Tibial artery (tissue), 4 donors: ENCODE data around the gene MAZ.

Experiments
- DNase-seq, 2 donors: peaks; one replicate each; pipeline ENCODE4 v3.0.0-alpha.2; 2019
- H3K27ac ChIP-seq, 2 donors: fragments of 200-600 bp; sonication (generic) in 1 of 2; 1 replicate in 1 of 2; 2 replicates in 1 of 2; pipeline ENCODE4 v1.5.1; 2018 to 2019; ENCODE audit warnings: mild to moderate bottlenecking in 1 of 2
- H3K27me3 ChIP-seq, 2 donors: fragments of 200-600 bp; sonication (generic) in 1 of 2; one replicate each; pipeline versions ENCODE4 v1.5.1 to v1.6.0; 2016 to 2019
- H3K36me3 ChIP-seq, 3 donors: fragments of 200-600 bp; sonication (generic) in 2 of 3; one replicate each; pipeline ENCODE4 v1.5.1; 2016 to 2019; ENCODE audit warnings: mild to moderate bottlenecking in 2 of 3
- H3K4me1 ChIP-seq, 4 donors: fragments of 200-600 bp; sonication (generic) in 2 of 4; 1 replicate in 3 of 4; 2 replicates in 1 of 4; pipeline ENCODE4 v1.5.1; 2016 to 2019
- H3K4me3 ChIP-seq, 2 donors: fragments of 200-600 bp; sonication (generic) in 1 of 2; 1 replicate in 1 of 2; 2 replicates in 1 of 2; pipeline ENCODE4 v1.5.1; 2018 to 2019; ENCODE audit warnings: mild to moderate bottlenecking in 2 of 2
- H3K9me3 ChIP-seq, 3 donors: fragments of 200-600 bp; sonication (generic) in 1 of 3; one replicate each; pipeline ENCODE4 v1.5.1; 2016 to 2019
- intact Hi-C: fragments of 100-400 bp; cut with DNase I; formaldehyde crosslinking; loops from one replicate; pipeline ENCODE4 v1.15.0; 2023; ENCODE audit warnings: low total_unique reads
- TF ChIP-seq, protein P1 (sequence below), 2 experiments: fragments of 200-600 bp in 1 of 2; fragments of 450-650 bp in 1 of 2; IDR thresholded peaks; one replicate each; pipeline ENCODE4 v1.5.1; 2017 to 2019; ENCODE audit warnings: antibody characterized with exemption in 2 of 2, mild to moderate bottlenecking in 1 of 2, moderate library complexity in 1 of 2

The MAZ gene

DNA sequence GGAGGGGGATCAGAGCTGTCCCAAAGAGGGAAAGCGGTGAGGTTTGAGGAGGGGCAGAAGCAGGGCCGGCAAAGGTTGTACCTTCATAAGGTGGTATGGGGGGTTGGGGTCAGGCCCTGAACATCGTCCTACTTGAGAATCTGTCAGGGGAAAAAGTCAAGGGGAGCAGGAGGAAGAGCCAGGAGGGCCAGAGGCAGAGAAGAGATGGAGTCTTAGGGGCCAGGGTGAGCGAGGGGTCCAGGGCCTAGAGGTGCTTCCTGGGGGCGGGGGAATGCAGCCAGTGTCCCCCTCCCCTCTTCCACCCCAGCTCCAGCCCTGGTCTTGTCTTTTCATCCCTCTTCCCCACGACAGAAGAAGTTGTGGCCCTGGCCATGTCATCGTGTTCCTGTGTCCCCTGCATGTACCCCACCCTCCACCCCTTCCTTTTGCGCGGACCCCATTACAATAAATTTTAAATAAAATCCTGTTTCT, 4.4 kb downstream of the MAZ start:
- Histone ChIP-seq H3K9me3 (no peaks in the 10 kb centered on the region), H3K27ac (peak overlapping the region; percentile 90 to 97), H3K4me3 (peak overlapping the region; percentile 79 to 86), H3K27me3 (no peaks in the 10 kb centered on the region), H3K36me3 (peaks cover 11 to 21% (median 13%) of the 10 kb centered on the region in 3 donors), H3K4me1 (peaks cover 18 to 74% (median 62%) of the 10 kb centered on the region in 4 donors)
- TF ChIP-seq, protein P1, sequence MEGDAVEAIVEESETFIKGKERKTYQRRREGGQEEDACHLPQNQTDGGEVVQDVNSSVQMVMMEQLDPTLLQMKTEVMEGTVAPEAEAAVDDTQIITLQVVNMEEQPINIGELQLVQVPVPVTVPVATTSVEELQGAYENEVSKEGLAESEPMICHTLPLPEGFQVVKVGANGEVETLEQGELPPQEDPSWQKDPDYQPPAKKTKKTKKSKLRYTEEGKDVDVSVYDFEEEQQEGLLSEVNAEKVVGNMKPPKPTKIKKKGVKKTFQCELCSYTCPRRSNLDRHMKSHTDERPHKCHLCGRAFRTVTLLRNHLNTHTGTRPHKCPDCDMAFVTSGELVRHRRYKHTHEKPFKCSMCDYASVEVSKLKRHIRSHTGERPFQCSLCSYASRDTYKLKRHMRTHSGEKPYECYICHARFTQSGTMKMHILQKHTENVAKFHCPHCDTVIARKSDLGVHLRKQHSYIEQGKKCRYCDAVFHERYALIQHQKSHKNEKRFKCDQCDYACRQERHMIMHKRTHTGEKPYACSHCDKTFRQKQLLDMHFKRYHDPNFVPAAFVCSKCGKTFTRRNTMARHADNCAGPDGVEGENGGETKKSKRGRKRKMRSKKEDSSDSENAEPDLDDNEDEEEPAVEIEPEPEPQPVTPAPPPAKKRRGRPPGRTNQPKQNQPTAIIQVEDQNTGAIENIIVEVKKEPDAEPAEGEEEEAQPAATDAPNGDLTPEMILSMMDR (IDR thresholded peaks at IDR 0.05), result no peak
- peak in 1 of 2 donors; percentile 71 for DNase-seq
- intact Hi-C loops, result loop anchor here (10.0 kb wide), 1 partner anchor 184 kb away; the partner anchor contains the start of genes HIRIP3 and INO80E

DNA sequence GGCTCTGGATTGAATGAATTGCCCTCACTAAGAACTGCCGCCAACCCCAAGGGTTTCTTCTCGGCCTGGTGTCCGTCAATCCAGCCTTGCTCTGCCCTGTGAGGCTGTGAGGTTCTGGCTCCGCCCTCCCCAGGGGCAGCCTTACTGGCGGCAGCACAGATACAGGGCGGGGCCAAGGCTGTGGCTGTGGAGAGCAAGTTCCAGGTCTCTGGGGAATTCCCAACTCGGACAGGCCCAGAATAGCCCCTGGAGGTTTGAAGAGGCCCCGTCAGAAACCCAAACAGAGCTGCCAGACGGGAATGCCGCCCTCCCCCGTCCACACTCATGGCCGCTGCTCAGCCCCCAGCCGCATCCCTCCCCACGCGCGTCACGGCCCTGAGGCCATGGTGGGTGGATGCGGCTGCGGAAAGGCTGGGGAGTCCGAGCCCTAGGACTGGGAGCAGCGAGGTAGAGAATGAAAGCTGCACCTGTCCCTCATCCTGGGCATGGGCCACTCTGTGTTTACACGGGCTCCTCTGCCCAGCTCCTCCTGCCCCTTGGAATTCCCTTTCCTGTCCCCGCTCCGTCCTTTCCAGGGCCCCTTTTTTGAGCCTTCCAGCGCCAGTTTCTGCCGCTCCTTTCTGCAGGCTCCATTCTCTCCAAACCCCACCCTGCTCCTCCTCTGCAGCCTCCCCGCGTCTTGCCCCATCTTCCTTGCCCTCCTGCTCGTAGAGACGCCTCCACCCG, 5.0 kb downstream of the MAZ start:
- intact Hi-C loops, result loop anchor here (10.0 kb wide), 1 partner anchor 183 kb away; the partner anchor contains the start of genes HIRIP3 and INO80E
- Histone ChIP-seq H3K27ac (peak overlapping the region; percentile 90 to 97), H3K4me1 (peaks cover 18 to 74% (median 62%) of the 10 kb centered on the region in 4 donors), H3K4me3 (peak overlapping the region; percentile 79 to 86), H3K27me3 (no peaks in the 10 kb centered on the region), H3K36me3 (peaks cover 11 to 21% (median 13%) of the 10 kb centered on the region in 3 donors), H3K9me3 (no peaks in the 10 kb centered on the region)
- peak; percentile 99 to 100 for DNase-seq
- TF ChIP-seq, protein P1 (IDR thresholded peaks at IDR 0.05), result no peak

DNA sequence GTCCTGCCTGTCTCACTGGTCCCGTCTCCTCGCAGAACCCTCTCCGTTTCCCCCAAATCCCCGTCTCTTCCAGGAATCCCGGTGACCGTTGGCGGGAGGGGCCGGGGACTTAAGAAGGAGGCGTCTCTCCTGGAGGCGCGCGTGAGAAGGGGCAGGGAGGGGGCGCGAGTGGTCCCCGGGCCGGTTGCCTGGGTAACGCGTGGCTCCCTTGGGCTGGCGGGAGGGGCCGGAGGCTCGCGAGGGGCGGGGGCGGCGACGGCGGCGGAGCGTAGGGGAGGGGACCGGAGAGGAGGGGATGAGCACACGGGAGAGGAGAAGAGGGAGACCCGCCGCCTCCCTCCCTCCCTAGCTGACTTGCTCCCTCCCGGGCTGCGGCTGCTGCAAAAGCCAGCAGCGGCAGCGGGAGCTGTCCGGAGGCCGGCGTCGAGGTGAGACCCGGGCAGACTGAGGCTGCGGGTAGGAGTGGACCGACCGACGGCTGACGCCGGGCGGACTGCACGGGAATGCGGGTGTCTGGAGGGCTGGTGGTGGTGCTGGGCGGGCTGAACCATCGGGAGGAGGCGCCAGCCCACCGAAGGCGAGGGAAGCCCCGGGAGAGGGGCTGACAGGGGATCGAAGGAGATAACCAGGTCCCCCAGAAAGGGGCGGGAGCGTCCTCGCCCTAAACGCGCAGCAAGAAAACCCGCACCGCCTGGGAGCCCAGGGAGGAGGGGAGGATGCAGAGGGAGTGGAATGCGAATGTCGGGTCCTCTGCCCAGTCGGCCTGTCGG, 5.8 kb downstream of the MAZ start, which contains the start of gene PRRT2:
TSS of gene PRRT2 (plus strand) at position 298 of the 770 bp plus-strand sequence. CDS start 862 bp downstream, outside the sequence.
- peak within 1 kb of the TSS; percentile 90 to 97 for H3K27ac ChIP-seq

DNA sequence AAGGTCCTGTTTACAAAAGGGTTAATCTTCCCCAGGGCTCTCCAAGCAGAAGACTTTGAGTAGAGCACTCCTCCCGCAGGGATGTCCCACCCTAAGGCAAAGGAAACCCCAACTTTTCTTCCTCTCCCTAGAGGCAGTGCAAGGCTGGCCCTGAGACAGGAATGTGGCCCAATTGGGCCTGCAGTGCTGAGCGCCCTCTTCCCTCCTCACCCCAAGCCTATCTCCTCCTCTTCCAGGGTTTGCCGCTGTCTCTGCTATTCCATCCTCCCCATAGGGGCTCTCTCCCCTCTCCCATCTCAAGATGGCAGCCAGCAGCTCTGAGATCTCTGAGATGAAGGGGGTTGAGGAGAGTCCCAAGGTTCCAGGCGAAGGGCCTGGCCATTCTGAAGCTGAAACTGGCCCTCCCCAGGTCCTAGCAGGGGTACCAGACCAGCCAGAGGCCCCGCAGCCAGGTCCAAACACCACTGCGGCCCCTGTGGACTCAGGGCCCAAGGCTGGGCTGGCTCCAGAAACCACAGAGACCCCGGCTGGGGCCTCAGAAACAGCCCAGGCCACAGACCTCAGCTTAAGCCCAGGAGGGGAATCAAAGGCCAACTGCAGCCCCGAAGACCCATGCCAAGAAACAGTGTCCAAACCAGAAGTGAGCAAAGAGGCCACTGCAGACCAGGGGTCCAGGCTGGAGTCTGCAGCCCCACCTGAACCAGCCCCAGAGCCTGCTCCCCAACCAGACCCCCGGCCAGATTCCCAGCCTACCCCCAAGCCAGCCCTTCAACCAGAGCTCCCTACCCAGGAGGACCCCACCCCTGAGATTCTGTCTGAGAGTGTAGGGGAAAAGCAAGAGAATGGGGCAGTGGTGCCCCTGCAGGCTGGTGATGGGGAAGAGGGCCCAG, 6.7 kb downstream of the MAZ start:
- TF ChIP-seq, protein P1 (IDR thresholded peaks at IDR 0.05), result no peak
- peaks cover 18 to 77% (median 68%) of the 10 kb centered on the region in 4 donors for H3K4me1 ChIP-seq
- no peak for DNase-seq
- no peaks in the 10 kb centered on the region for H3K27me3 ChIP-seq
- peaks cover 11 to 27% (median 13%) of the 10 kb centered on the region in 3 donors for H3K36me3 ChIP-seq
- H3K9me3 ChIP-seq, result no peaks in the 10 kb centered on the region
- intact Hi-C loops, result loop anchor here (10.0 kb wide), 1 partner anchor 182 kb away; the partner anchor contains the start of genes HIRIP3 and INO80E
- H3K27ac ChIP-seq, result peak overlapping the region; percentile 90 to 97
- peak overlapping the region; percentile 79 to 86 for H3K4me3 ChIP-seq

More for the DNA sequence above, 5.8 kb downstream of the MAZ start, which contains the start of gene PRRT2:
- Histone ChIP-seq H3K36me3 (peaks cover 11 to 21% (median 13%) of the 10 kb centered on the region in 3 donors), H3K4me3 (peak within 1 kb of the TSS; percentile 79 to 86), H3K4me1 (peaks cover 18 to 78% (median 67%) of the 10 kb centered on the region in 4 donors), H3K9me3 (no peaks in the 10 kb centered on the region), H3K27me3 (no peaks in the 10 kb centered on the region)
- intact Hi-C loops, result loop anchor here (10.0 kb wide), 1 partner anchor 183 kb away; the partner anchor contains the start of genes HIRIP3 and INO80E
- TF ChIP-seq, protein P1 (IDR thresholded peaks at IDR 0.05), result no peak
- DNase-seq, result peak; percentile 82 to 92
